ENCODE data around the gene LGALS14.
"Not testable (repeated sequence)": the region's sequence is repeated elsewhere in the genome, so short reads cannot be mapped to it uniquely, and the experiment has no call there.

The LGALS14 gene

GRCh38 chr19:39696387-39696786 lies 7.9 kb upstream of the LGALS14 start:
- no peak for DNase-seq

- DNase-seq: no peak
Measured at GRCh38 chr19:39698535-39698934, 5.7 kb upstream of the LGALS14 start.

GRCh38 chr19:39701291-39701690 lies 3.0 kb upstream of the LGALS14 start:
- no peak for DNase-seq

GRCh38 chr19:39705578-39706188 lies 1.4 kb downstream of the LGALS14 start:
- no peak for DNase-seq

GRCh38 chr19:39708594-39708993 lies 4.3 kb downstream of the LGALS14 start:
- DNase-seq: no peak

GRCh38 chr19:39709026-39709872 lies 5.0 kb downstream of the LGALS14 start:
- no peak for DNase-seq

- no peak for DNase-seq
Measured at GRCh38 chr19:39710333-39710890, 6.1 kb downstream of the LGALS14 start.

GRCh38 chr19:39720144-39720543 lies 15.9 kb downstream of the LGALS14 start:
- DNase-seq: not testable (repeated sequence)

GRCh38 chr19:39725995-39726394 lies 21.7 kb downstream of the LGALS14 start:
- DNase-seq: no peak

- no peak for DNase-seq
Measured at GRCh38 chr19:39727070-39727800, 23.0 kb downstream of the LGALS14 start.

- no peak for DNase-seq
Measured at GRCh38 chr19:39728040-39728439, 23.8 kb downstream of the LGALS14 start.

- DNase-seq: no peak
Measured at GRCh38 chr19:39729594-39729993, 25.3 kb downstream of the LGALS14 start.

- no peak for DNase-seq
Measured at GRCh38 chr19:39731685-39732084, 27.4 kb downstream of the LGALS14 start.

- DNase-seq: no peak
Measured at GRCh38 chr19:39733841-39734240, 29.6 kb downstream of the LGALS14 start.

GRCh38 chr19:39735688-39736087 lies 31.4 kb downstream of the LGALS14 start:
- DNase-seq: no peak

- DNase-seq: no peak
Measured at GRCh38 chr19:39736088-39736487, 31.8 kb downstream of the LGALS14 start.

- no peak for DNase-seq
Measured at GRCh38 chr19:39737351-39737750, 33.1 kb downstream of the LGALS14 start.

GRCh38 chr19:39737891-39738290 lies 33.6 kb downstream of the LGALS14 start, which contains the start of gene CLC:
TSS of gene CLC (minus strand) at chr19:39738029. CDS start at chr19:39737952, 77 bp downstream.
- DNase-seq: no peak

GRCh38 chr19:39738814-39739213 lies 34.5 kb downstream of the LGALS14 start:
- DNase-seq: no peak

- DNase-seq: no peak
Measured at GRCh38 chr19:39740395-39740794, 36.1 kb downstream of the LGALS14 start.

GRCh38 chr19:39745643-39746042 lies 41.4 kb downstream of the LGALS14 start:
- no peak for DNase-seq

- DNase-seq: no peak
Measured at GRCh38 chr19:39746836-39747529, 42.7 kb downstream of the LGALS14 start.

- no peak for DNase-seq
Measured at GRCh38 chr19:39749981-39750380, 45.7 kb downstream of the LGALS14 start.
